ENCODE measurements around the gene SF1.
A peak's percentile ranks its signal among the peaks of the same experiment; 100 is the strongest.

The SF1 gene

GRCh38 chr11:64731601-64732000 is 46.7 kb downstream of the SF1 start:
- no peak overlapping the region for H3K4me3 ChIP-seq (replicated peaks; ENCODE audit: low read depth, low read length)
- no peaks in the 10 kb centered on the region for H3K36me3 ChIP-seq (ENCODE audit: control insufficient read depth, insufficient read depth, low read length)
- no peak for TF ChIP-seq CTCF (IDR thresholded peaks at IDR 0.05; ENCODE audit: insufficient read depth, low read length, poor library complexity, severe bottlenecking)
- no peaks in the 10 kb centered on the region for H3K27me3 ChIP-seq (replicated peaks; ENCODE audit: control insufficient read depth, insufficient read depth, low read length)
- no peak for DNase-seq (ENCODE audit: extremely low read depth, insufficient read length)

GRCh38 chr11:64729851-64730382 is 48.4 kb downstream of the SF1 start:
- Histone ChIP-seq H3K36me3 (ENCODE audit: control insufficient read depth, insufficient read depth, low read length) (no peaks in the 10 kb centered on the region), H3K27me3 (replicated peaks; ENCODE audit: control insufficient read depth, insufficient read depth, low read length) (no peaks in the 10 kb centered on the region; the same call in none of the 2 replicates), H3K4me3 (replicated peaks; ENCODE audit: low read depth, low read length) (no peak overlapping the region)
- peak; percentile 24 for DNase-seq (ENCODE audit: extremely low read depth, insufficient read length)
- no peak for TF ChIP-seq CTCF (IDR thresholded peaks at IDR 0.05; ENCODE audit: insufficient read depth, low read length, poor library complexity, severe bottlenecking)

- DNase-seq (ENCODE audit: extremely low read depth, insufficient read length): peak; percentile 4
- no peaks in the 10 kb centered on the region for H3K36me3 ChIP-seq (ENCODE audit: control insufficient read depth, insufficient read depth, low read length)
- H3K27me3 ChIP-seq (replicated peaks; ENCODE audit: control insufficient read depth, insufficient read depth, low read length): no peaks in the 10 kb centered on the region; the same call in none of the 2 replicates
- no peak overlapping the region for H3K4me3 ChIP-seq (replicated peaks; ENCODE audit: low read depth, low read length)
- no peak for TF ChIP-seq CTCF (IDR thresholded peaks at IDR 0.05; ENCODE audit: insufficient read depth, low read length, poor library complexity, severe bottlenecking)
Observed at GRCh38 chr11:64728757-64729365, 49.5 kb downstream of the SF1 start.

GRCh38 chr11:64726867-64727530 is 51.3 kb downstream of the SF1 start:
- DNase-seq (ENCODE audit: extremely low read depth, insufficient read length): no peak
- no peaks in the 10 kb centered on the region for H3K36me3 ChIP-seq (ENCODE audit: control insufficient read depth, insufficient read depth, low read length)
- H3K4me3 ChIP-seq (replicated peaks; ENCODE audit: low read depth, low read length): no peak overlapping the region
- no peak for TF ChIP-seq CTCF (IDR thresholded peaks at IDR 0.05; ENCODE audit: insufficient read depth, low read length, poor library complexity, severe bottlenecking)
- H3K27me3 ChIP-seq (replicated peaks; ENCODE audit: control insufficient read depth, insufficient read depth, low read length): no peaks in the 10 kb centered on the region; the same call in none of the 2 replicates

- no peak for DNase-seq (ENCODE audit: extremely low read depth, insufficient read length)
- no peaks in the 10 kb centered on the region; the same call in none of the 2 replicates for H3K27me3 ChIP-seq (replicated peaks; ENCODE audit: control insufficient read depth, insufficient read depth, low read length)
- no peaks in the 10 kb centered on the region for H3K36me3 ChIP-seq (ENCODE audit: control insufficient read depth, insufficient read depth, low read length)
- H3K4me3 ChIP-seq (replicated peaks; ENCODE audit: low read depth, low read length): no peak overlapping the region
- no peak for TF ChIP-seq CTCF (IDR thresholded peaks at IDR 0.05; ENCODE audit: insufficient read depth, low read length, poor library complexity, severe bottlenecking)
Observed at GRCh38 chr11:64726211-64726641, 52.1 kb downstream of the SF1 start.
